Activated naive CD4-positive, alpha-beta T cell treated with anti-CD3 and anti-CD28 coated beads, Interleukin-2, amount 10 ng/mL, durations not matched to agents 7 days and 5 days (primary cell): ENCODE measurements around the gene KCNC1.

Experiments
- CTCF ChIA-PET: fragments of 350-600 bp; sonication (Branson Sonifier 250); formaldehyde crosslinking; loops from one replicate; lab custom pipeline; 2021; ENCODE audit warnings: antibody characterized with exemption; lab: Charles Lee
- DNase-seq: peaks from one replicate; pipeline ENCODE4 v3.0.0-alpha.2; 2020
- H3K27ac Mint-ChIP-seq: one replicate; pipeline ENCODE4 v1.8.0; 2021; ENCODE audit warnings: mild to moderate bottlenecking, moderate library complexity, mixed read lengths
- H3K27me3 Mint-ChIP-seq: one replicate; pipeline ENCODE4 v1.8.0; 2021; ENCODE audit warnings: mild to moderate bottlenecking, mixed read lengths
- H3K36me3 Mint-ChIP-seq: one replicate; pipeline ENCODE4 v1.8.0; 2021; ENCODE audit warnings: mixed read lengths
- H3K4me1 Mint-ChIP-seq: one replicate; pipeline ENCODE4 v1.8.0; 2021; ENCODE audit warnings: mixed read lengths
- H3K4me3 Mint-ChIP-seq: one replicate; pipeline ENCODE4 v1.8.0; 2021; ENCODE audit warnings: mild to moderate bottlenecking, moderate library complexity, mixed read lengths
- H3K9me3 Mint-ChIP-seq: one replicate; pipeline ENCODE4 v1.8.0; 2021; ENCODE audit warnings: mixed read lengths

Gene KCNC1

DNA sequence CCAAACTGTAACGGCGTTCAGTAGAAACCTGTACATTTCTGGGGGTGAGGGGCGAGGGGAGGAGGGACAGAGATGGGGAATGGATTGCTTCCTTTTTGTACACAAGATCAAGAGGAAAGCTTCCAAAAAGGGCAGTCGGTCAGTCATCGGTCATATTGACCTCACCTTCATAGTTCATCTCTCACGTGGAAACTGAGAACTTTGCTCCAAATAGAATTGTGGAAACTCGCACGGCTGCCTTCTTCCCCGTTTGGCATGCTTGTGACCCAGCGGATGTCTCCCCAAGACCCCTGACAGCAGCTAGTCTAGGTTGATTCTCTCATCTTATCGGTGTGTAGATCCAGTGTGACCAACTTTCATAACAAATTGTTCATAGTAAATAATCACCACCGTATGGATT lies 47.6 kb downstream of the KCNC1 start:
- H3K27ac Mint-ChIP-seq: no peak overlapping the region
- DNase-seq: no peak
- CTCF ChIA-PET: no interaction called here
- no peaks in the 10 kb centered on the region for H3K27me3 Mint-ChIP-seq
- no peak overlapping the region for H3K4me3 Mint-ChIP-seq
- no peaks in the 10 kb centered on the region for H3K4me1 Mint-ChIP-seq
- H3K9me3 Mint-ChIP-seq: no peaks in the 10 kb centered on the region
- H3K36me3 Mint-ChIP-seq: no peaks in the 10 kb centered on the region

DNA sequence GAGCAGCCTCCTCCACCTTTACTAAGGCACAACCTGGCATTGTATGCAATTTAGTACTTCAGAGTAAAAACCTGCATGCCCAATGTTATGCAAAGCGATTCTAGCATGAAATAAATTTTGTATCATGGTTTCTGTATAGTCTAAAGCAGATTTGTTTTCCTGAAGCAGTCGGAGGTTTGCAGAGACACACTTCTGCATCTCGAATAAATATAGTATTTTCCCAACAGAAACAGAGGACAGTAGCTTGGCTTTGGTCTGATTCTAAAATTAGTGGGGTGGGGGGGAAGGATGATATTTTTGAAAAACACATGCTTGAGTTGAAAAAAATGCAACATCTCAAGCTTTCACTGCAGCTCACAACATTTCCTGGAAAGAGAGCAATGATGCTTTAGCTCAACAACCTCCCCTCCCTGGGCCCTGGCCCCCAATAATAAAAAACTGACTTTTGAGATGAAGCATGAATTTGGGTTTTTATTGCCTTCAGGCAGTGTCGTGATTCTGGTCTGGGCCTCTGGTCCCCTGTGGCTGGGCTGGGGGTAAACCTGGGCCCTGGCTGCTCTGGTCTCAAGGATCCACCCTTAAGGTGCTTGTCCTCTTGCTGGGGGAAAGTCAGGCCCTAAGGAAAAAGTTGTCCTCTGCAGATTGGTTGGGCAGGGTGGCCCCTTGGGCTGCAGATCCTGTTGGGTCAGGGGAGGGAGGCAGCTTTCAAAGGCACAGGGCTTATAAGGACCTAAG lies 48.2 kb downstream of the KCNC1 start:
- H3K9me3 Mint-ChIP-seq: no peaks in the 10 kb centered on the region
- no peak overlapping the region for H3K4me3 Mint-ChIP-seq
- CTCF ChIA-PET: no interaction called here

GRCh38 chr11:17783878-17784277 lies 49.3 kb downstream of the KCNC1 start:
- DNase-seq: no peak
- CTCF ChIA-PET: no interaction called here
- no peaks in the 10 kb centered on the region for H3K9me3 Mint-ChIP-seq
- H3K4me3 Mint-ChIP-seq: no peak overlapping the region
- H3K27me3 Mint-ChIP-seq: no peaks in the 10 kb centered on the region
- no peak overlapping the region for H3K27ac Mint-ChIP-seq
- H3K4me1 Mint-ChIP-seq: no peaks in the 10 kb centered on the region
- no peaks in the 10 kb centered on the region for H3K36me3 Mint-ChIP-seq

More for the DNA sequence above, 48.2 kb downstream of the KCNC1 start:
- no peak for DNase-seq
- H3K27me3 Mint-ChIP-seq: no peaks in the 10 kb centered on the region
- no peak overlapping the region for H3K27ac Mint-ChIP-seq
- no peaks in the 10 kb centered on the region for H3K4me1 Mint-ChIP-seq
- no peaks in the 10 kb centered on the region for H3K36me3 Mint-ChIP-seq

- no peak for DNase-seq
- H3K9me3 Mint-ChIP-seq: no peaks in the 10 kb centered on the region
- CTCF ChIA-PET: interaction anchor here (0.6 kb wide), 1 partner anchor 53 kb away, joined by 3 read pairs; no protein-coding TSS in a partner anchor
These were observed 52.4 kb downstream of the KCNC1 start for GRCh38 chr11:17786824-17787525.

GRCh38 chr11:17788084-17788483 lies 53.5 kb downstream of the KCNC1 start:
- no peak overlapping the region for H3K4me3 Mint-ChIP-seq
- H3K36me3 Mint-ChIP-seq: no peaks in the 10 kb centered on the region
- no peak for DNase-seq
- no peaks in the 10 kb centered on the region for H3K9me3 Mint-ChIP-seq
- CTCF ChIA-PET: no interaction called here
- H3K4me1 Mint-ChIP-seq: no peaks in the 10 kb centered on the region
- H3K27ac Mint-ChIP-seq: no peak overlapping the region
- H3K27me3 Mint-ChIP-seq: no peaks in the 10 kb centered on the region

More at GRCh38 chr11:17786824-17787525, 52.4 kb downstream of the KCNC1 start:
- no peaks in the 10 kb centered on the region for H3K36me3 Mint-ChIP-seq
- no peak overlapping the region for H3K4me3 Mint-ChIP-seq
- H3K27me3 Mint-ChIP-seq: no peaks in the 10 kb centered on the region
- no peak overlapping the region for H3K27ac Mint-ChIP-seq
- H3K4me1 Mint-ChIP-seq: no peaks in the 10 kb centered on the region

- Mint-ChIP-seq H3K27me3 (no peaks in the 10 kb centered on the region), H3K36me3 (no peaks in the 10 kb centered on the region), H3K9me3 (no peaks in the 10 kb centered on the region), H3K27ac (no peak overlapping the region), H3K4me1 (no peaks in the 10 kb centered on the region), H3K4me3 (no peak overlapping the region)
- DNase-seq: no peak
- CTCF ChIA-PET: no interaction called here
These were observed 55.9 kb downstream of the KCNC1 start for GRCh38 chr11:17790453-17790852.

DNA sequence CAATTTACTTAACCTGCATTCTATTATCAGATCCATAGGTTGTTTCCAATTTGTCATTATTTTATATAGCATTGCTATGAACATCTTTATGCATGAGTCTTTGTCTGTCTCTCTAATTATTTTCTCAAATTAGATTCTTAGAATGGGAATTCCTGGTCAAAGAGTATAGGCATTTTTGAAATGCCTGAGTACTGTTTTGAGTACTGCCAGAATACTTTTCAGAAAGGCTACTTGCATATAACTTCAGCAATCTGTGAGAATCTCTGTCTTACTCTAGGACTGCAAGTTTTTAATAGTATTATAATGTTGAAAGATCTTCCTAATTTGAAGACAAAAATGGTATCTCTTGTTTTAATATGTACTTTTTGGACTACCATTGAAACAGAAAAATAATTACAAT lies 56.6 kb downstream of the KCNC1 start:
- no peak overlapping the region for H3K27ac Mint-ChIP-seq
- no peaks in the 10 kb centered on the region for H3K4me1 Mint-ChIP-seq
- CTCF ChIA-PET: no interaction called here
- no peaks in the 10 kb centered on the region for H3K36me3 Mint-ChIP-seq
- H3K27me3 Mint-ChIP-seq: no peaks in the 10 kb centered on the region
- H3K4me3 Mint-ChIP-seq: no peak overlapping the region
- no peak for DNase-seq
- no peaks in the 10 kb centered on the region for H3K9me3 Mint-ChIP-seq

- CTCF ChIA-PET: no interaction called here
- no peak overlapping the region for H3K27ac Mint-ChIP-seq
- no peaks in the 10 kb centered on the region for H3K36me3 Mint-ChIP-seq
- no peaks in the 10 kb centered on the region for H3K9me3 Mint-ChIP-seq
- no peaks in the 10 kb centered on the region for H3K4me1 Mint-ChIP-seq
- H3K4me3 Mint-ChIP-seq: no peak overlapping the region
- H3K27me3 Mint-ChIP-seq: no peaks in the 10 kb centered on the region
- no peak for DNase-seq
These were observed 57.6 kb downstream of the KCNC1 start for GRCh38 chr11:17792161-17792560.

DNA sequence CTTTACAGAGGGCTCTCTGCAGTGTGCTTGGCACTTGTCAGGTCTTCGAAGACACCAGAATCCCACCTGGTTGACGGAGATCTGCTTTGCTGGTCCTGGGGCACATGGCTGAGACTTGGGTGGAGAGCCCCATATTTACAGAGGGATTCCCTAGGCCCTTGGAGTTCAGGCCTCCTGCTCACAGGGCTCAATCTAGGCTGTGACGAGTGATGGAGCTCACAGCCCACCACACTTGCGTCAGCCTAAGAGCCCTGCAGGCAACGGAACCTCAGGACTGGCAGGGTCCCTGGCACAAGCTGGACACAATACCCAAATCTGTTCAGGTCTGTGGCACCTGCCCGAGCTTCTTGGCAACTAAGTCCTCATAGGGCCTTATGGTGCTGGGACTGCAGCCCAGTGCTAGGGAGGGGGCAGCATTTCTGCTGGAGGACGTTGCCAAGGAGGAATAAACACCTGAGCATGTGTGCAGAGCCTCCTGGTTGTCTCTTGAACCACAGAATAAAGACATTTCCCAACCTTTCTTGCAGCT lies 59.1 kb downstream of the KCNC1 start:
- H3K4me3 Mint-ChIP-seq: no peak overlapping the region
- no peaks in the 10 kb centered on the region for H3K9me3 Mint-ChIP-seq
- CTCF ChIA-PET: no interaction called here
- no peak overlapping the region for H3K27ac Mint-ChIP-seq
- H3K4me1 Mint-ChIP-seq: no peaks in the 10 kb centered on the region
- H3K36me3 Mint-ChIP-seq: no peaks in the 10 kb centered on the region
- no peaks in the 10 kb centered on the region for H3K27me3 Mint-ChIP-seq
- DNase-seq: no peak

GRCh38 chr11:17794981-17795380 lies 60.4 kb downstream of the KCNC1 start:
- H3K4me3 Mint-ChIP-seq: no peak overlapping the region
- H3K27me3 Mint-ChIP-seq: no peaks in the 10 kb centered on the region
- no peaks in the 10 kb centered on the region for H3K4me1 Mint-ChIP-seq
- H3K36me3 Mint-ChIP-seq: no peaks in the 10 kb centered on the region
- no peaks in the 10 kb centered on the region for H3K9me3 Mint-ChIP-seq
- no peak for DNase-seq
- CTCF ChIA-PET: no interaction called here
- H3K27ac Mint-ChIP-seq: no peak overlapping the region

GRCh38 chr11:17796154-17796553 lies 61.6 kb downstream of the KCNC1 start:
- CTCF ChIA-PET: no interaction called here
- H3K4me3 Mint-ChIP-seq: no peak overlapping the region
- DNase-seq: no peak
- H3K27me3 Mint-ChIP-seq: no peaks in the 10 kb centered on the region
- H3K27ac Mint-ChIP-seq: no peak overlapping the region
- H3K36me3 Mint-ChIP-seq: no peaks in the 10 kb centered on the region
- no peaks in the 10 kb centered on the region for H3K4me1 Mint-ChIP-seq
- no peaks in the 10 kb centered on the region for H3K9me3 Mint-ChIP-seq

DNA sequence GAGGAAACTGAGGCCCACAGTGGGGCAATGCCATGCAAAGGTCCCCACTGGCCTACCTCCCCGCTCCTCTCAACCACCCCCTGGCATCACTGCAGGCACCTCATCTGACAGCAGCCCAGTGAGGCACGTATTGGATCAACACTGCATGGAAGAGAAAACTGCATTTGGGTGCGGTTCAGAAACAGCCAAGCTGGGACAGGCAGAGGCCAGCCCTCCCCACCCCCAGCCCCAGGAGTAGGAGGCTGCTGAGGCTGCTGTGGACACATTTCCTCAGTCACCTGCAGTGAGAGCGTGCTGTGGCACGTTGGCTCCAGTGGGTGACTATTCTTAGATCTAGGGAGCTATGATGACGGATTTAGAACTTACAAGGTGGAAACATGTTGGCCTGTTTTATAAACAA lies 63.7 kb downstream of the KCNC1 start:
- no peak for DNase-seq
- Mint-ChIP-seq H3K27ac (no peak overlapping the region), H3K4me1 (no peaks in the 10 kb centered on the region), H3K27me3 (no peaks in the 10 kb centered on the region), H3K9me3 (no peaks in the 10 kb centered on the region), H3K36me3 (no peaks in the 10 kb centered on the region), H3K4me3 (no peak overlapping the region)
- CTCF ChIA-PET: no interaction called here

GRCh38 chr11:17798716-17799115 lies 64.1 kb downstream of the KCNC1 start:
- CTCF ChIA-PET: no interaction called here
- Mint-ChIP-seq H3K27me3 (no peaks in the 10 kb centered on the region), H3K36me3 (no peaks in the 10 kb centered on the region), H3K27ac (no peak overlapping the region), H3K4me3 (no peak overlapping the region), H3K4me1 (no peaks in the 10 kb centered on the region), H3K9me3 (no peaks in the 10 kb centered on the region)
- DNase-seq: no peak

GRCh38 chr11:17799147-17799546 lies 64.6 kb downstream of the KCNC1 start:
- no peaks in the 10 kb centered on the region for H3K36me3 Mint-ChIP-seq
- no peaks in the 10 kb centered on the region for H3K27me3 Mint-ChIP-seq
- H3K4me1 Mint-ChIP-seq: no peaks in the 10 kb centered on the region
- no peak for DNase-seq
- CTCF ChIA-PET: no interaction called here
- H3K9me3 Mint-ChIP-seq: no peaks in the 10 kb centered on the region
- no peak overlapping the region for H3K27ac Mint-ChIP-seq
- H3K4me3 Mint-ChIP-seq: no peak overlapping the region

DNA sequence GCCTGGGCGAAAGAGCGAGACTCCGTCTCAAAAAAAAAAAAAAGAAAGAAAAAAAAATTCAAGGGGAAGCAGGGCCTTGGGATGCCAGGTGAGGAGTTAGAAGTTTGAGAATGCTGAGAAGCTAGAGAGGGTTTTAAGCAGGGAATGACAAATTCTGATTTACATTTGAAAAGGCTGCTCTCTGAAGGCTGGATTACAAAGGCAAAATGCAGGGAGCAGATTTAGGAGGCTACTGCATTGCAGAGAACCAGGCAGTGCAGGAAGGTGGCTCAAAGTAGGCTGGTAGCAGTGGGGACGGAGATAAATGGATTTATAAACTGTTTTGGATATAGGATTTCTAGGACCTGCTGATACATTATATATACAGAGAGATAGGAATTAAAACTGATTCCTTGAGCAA lies 66.6 kb downstream of the KCNC1 start:
- no peak for DNase-seq
- no peaks in the 10 kb centered on the region for H3K9me3 Mint-ChIP-seq
- H3K27ac Mint-ChIP-seq: no peak overlapping the region
- H3K36me3 Mint-ChIP-seq: no peaks in the 10 kb centered on the region
- no peak overlapping the region for H3K4me3 Mint-ChIP-seq
- CTCF ChIA-PET: interaction anchor here (0.7 kb wide), 1 partner anchor 70 kb away, joined by 3 read pairs; no protein-coding TSS in a partner anchor
- no peaks in the 10 kb centered on the region for H3K4me1 Mint-ChIP-seq
- H3K27me3 Mint-ChIP-seq: no peaks in the 10 kb centered on the region
